T-helper 22 cell (primary cell): ENCODE results near the gene AHNAK.
A peak's percentile ranks its signal among the peaks of the same experiment; 100 is the strongest.
"Not testable (repeated sequence)": the region's sequence is repeated elsewhere in the genome, so short reads cannot be mapped to it uniquely, and the experiment has no call there.

ENCODE experiments used
- DNase-seq: peaks from one replicate; pipeline ENCODE4 v3.0.0-alpha.2; 2020; ENCODE audit warnings: low read depth

AHNAK gene

DNA sequence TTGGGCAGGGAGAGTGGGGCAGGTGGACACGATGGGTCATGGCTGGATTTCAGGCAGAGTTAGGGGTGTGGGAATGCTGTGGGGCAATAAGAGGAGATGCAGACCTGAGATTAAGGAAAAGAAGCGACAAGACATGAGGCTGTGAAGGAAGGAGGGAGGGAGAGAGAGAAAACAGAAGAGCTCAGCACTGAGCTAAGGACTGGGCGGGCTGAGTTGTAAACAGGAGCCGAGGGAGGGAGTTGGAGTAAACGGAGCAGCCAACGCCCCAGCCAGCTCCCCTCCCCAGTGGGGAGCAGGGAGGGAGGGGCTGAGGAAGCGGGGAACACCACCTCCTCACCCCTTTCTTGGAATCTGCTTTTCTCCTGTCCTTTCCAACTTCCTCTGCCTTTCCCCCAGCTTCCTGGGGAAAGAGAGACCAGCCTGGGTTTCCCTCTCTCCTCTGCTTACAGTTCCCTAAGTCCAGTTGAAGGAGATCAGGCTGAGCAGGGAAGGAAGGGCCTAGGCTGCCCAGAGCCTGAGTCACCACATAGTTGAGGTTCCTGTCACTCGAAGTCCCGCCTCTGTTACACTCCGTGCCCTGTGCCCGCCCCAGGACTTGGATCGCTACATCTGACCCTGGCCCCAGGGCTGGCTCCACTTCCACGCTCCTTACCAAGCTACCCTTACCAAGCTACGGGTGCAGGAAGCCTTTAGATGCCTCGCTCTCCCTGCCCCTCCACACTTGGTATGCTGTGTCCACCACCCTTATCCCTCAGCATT is 6.7 kb upstream of the AHNAK start:
- no peak for DNase-seq

DNA sequence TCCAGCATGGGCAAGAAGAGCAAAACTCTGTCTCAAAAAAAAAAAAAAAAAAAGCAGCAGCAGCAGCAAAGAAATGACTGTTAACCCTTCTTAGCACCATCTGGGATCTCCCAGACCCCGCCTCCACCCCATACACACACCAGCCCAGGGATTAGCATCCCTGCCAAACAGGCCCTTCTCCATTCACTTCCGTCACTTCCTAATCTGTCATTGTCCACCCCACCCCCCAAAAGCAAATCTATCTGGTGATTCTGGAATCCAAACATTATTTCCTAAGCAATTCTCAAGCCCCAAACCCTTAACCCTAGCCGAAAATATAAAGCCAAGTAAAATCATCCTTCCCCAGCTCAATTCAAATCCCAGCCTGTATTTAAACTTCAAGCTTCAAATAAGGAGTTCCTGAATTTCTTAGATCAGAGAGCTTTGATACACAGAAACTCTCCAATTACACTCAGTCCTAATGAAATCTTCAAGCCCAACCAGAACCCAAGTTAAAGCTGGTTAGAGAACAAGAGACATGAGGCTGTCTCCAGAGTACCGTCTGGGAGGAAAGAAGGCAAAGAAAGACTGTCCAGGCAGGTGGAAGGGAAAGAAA is 6.0 kb upstream of the AHNAK start:
- no peak for DNase-seq

DNA sequence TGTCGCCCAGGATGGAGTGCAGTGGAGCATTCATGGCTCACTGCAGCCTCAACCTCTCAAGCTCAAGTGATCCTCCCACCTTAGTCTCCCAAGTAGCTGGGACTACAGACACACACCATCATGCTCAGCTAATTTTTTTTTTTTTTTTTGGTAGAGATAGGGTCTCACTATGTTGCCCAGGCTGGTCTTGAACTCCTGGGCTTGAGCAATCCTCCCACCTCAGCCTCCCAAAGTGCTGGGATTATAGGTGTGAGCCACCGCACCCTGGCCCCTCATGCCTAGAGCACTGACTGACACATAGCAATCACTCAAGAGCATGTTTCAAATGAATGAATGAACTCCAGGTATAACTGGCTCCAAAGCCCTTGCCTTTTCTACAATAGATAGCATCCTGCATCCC is 3.9 kb upstream of the AHNAK start:
- DNase-seq = not testable (repeated sequence)

DNA sequence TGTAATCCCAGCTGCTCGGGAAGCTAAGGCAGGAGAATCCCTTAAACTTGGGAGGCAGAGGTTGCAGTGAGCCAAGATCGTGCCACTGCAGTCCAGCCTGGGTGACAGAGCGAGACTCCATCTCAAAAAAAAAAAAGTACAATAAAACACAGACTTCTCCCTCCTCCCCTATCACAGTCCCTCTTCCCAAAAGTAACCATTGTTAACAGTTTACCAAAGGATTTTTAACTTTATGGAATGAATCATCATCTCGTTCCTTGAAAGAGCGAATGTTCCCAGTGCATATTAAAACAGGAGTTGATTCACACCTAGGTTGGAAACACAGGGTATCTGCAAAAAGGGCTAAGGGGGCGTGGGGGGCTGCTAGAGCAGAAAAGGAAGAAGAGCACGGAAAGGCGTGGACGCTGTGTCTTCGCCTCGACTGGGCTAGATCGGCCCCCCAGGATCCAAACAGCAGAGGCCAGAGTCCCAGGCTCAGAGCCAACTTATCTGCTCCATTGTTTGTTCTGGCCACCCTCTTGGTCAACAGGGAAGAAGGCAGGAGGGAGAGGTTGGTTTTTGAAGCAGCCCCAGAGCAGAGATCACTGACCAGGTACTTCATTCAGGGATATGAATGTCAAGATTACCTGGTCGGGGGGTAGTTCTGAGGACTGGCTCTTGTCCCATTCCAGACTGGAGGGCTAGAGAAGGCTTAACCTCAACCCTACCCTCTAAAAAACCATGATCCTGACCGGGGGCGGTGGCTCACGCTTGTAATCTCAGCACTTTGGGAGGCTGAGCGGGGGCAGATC is 2.1 kb upstream of the AHNAK start:
- no peak for DNase-seq

DNA sequence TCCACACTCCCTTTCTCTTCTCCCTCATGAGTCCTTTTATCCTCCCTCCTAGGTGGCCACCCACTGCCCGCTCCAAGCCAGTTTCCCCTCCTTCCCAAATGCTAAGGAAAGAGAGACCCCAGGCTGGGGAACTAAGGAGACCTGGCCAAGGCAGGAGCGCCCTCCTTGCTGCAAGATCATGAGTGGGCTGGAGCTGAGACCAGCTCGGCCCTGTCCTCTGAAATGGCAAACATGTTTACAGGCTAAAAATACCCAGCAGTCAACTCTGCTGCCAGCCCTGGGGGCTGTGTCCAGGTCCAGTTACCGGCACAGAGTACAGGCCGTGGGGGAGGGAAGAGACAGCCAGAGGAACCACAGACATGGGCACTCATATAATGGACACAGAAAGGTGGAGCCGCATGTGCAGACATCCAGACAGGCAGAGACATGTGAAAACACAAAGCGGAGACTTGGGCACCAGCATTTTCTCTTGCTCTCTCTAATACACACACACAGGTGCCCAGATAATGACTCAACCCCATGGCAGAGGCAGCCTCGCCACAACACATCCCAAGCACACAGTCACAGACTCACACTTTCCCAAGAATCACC is 1.2 kb upstream of the AHNAK start:
- DNase-seq = no peak

DNA sequence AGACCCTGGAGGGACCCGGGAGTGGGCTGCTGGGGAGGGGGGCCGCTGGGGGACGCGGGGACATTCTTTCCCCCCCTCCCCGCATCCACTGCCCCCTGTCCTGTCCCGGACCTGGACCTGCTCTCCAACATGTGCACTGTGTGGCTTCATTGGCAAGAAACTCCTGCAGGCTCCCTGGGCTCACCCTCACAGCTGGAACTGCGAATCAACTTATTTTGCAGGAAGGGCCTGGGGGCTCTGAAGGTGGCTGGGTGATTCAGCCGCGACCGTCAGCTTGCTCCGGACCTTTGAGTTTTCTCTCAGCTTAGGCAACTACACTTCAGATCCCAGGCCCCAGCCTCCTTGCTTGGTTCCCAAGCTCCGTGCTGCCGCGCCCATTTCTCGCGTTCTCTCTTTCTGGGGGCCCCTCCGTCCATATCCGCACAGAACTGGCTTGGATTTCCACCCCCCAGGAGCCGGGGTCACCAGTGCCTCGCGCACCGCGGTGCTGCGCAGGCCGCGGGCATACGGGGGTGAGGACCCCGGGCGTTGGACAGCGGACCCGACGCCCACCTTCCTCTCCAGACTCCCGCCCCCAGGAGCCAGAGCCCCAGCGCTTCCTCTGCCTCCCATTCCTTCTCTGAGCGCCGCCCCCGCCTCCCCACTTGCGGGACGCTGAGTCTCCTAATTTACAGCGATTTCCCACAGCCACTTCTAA is 471 bp upstream of the AHNAK start:
- no peak for DNase-seq

DNA sequence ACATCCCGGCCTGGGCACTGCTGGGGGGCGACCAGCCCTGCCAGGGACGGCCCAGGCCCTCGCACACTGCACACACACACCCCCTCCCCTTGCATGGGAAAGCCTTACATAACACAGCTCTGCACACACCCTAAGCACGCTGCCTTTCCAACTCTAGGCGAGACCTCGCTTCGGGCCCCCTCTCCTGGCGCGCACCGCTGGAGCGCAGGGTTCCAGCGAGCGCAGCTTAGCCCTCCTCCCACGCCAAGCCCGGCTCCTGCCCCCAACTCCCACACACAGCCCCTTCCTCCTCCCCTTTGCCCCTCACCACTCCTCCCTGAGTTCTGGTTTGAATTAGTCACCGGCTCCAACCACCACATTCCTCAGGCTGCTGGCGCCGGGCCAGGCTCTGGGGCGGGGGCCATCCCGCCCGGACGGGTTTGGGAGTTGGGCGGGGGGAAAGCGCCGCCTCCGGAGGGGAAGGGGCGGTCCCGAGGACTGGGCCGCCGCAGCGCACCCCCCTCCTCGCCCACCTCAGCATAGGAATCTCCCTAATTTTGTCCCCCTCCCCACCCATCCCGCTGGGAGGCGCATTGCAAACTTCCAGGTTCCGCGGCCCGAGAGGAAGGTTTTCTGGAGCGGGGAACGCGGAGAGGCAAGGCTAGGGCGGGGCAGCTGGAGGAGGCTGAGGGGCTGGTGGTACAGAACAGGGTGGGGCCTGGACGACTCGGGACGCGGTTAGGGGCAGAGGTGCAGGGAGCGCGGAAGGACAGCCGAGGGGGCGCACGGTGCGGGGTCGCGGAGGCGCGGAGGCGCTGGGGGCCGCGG is 966 bp downstream of the AHNAK start:
- DNase-seq = peak; percentile 73

DNA sequence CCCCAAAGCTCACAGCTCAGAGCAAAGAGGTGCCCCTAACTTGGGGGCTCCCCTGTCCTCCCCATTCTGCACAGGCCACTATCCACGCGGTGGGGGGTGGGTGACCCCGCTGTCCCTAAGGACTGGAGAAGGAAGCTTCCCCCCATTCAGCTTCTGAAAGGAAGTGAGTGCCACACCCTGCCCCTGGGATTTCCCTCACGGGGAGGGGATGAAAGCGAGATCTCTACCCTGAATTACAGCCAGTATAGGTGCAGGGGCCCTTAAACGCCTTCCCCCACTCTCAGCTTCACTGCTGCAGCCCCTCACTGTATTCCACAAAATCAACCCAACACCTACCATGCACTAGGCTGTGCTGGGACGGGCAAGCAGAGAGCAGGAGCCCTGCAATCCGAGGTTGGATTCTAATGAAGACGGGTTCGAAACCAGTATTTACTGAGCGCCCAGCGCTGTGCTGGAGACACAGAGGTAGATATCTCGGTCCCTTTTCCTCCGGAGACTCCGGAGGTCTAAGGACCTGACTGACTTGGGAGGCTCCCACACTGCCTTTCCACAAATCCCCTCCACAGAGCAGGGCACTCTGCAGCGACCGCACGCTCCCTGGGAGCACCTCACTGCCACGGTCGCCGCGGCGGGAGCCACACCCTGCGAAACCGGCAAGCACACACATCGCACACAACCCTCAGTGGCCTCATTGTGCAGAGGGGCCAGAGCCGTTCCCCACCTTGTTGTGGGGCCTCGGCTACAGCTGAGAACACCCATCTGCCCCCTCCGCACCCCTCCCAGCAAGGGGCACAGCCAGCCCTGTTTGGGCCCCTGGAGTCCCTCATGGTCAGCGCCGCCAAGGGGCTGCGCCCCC is 1.8 kb downstream of the AHNAK start:
- no peak for DNase-seq

DNA sequence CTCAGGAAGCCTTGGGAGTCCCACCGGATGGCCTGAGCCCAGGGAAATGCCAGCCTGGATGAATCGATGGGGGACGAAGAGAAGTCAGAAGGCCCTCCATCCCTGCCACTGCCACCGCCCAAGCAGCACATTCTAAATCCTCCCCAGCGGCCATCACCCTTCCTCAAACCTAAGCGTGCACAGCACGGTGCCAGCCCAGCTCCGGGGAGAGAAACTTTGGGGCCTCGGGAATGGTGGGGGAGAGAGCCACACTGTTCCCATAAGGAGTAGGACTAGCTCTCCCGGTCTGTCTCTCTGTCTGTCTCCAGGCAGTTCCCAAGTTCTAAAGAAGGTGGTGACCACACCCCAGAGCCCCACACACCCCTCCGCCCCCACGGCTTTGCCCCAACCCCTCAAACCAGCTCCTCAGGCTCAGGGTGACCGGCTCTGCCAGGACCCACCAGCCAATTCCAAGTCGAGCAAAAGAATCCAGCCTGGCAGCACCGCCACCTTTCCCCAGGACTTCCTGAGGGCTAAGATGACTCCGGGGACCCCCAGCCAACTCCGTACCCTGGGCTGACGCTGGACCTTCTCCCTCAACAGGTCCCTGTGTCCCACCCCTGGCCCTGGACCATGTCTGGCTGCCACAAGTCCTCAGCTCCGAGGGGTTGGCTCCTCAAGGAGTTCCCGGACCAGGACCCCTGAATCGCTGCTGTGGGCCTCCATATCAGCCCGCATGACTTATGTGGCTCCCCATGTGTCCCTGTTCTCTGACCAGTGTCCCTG is 2.7 kb downstream of the AHNAK start:
- no peak for DNase-seq

DNA sequence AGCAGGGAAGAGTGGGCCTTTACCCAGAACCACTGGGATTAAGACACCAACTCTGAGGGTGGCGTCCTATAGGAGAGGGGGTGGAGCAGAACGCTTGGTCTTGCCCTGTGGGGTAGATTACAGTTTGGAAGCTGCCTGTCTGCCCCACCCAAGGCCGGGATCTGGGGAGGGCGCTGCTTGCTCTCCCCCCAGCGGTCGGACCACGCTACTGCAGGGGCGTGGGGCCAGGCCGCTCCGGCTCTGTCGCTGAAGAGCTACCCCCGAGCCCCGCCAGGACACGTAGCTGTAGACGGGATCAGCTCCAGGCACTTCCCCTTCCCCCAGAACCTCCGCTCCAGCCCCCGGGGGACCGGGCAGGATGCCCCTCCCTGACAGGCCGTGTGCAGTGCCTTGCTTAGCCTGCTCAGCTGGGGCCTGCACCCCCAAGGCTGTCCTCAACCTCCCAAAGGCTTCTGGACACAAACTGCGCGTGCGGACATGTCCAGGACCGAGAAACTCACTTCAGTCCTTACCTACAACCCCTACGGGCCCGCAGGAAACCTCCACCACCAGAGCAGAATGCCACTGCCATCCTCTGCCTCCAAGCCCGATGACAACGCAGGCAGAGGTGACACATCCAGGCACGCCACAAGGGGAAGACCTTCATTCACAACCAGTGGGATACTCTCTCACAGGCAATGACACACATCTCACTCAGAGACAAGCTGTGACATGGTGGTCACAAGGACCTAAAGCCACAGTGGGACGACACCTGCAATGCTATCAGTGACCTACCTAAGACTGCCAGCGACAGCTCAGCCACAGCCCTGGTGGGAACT is 3.6 kb downstream of the AHNAK start:
- peak; percentile 76 for DNase-seq

DNA sequence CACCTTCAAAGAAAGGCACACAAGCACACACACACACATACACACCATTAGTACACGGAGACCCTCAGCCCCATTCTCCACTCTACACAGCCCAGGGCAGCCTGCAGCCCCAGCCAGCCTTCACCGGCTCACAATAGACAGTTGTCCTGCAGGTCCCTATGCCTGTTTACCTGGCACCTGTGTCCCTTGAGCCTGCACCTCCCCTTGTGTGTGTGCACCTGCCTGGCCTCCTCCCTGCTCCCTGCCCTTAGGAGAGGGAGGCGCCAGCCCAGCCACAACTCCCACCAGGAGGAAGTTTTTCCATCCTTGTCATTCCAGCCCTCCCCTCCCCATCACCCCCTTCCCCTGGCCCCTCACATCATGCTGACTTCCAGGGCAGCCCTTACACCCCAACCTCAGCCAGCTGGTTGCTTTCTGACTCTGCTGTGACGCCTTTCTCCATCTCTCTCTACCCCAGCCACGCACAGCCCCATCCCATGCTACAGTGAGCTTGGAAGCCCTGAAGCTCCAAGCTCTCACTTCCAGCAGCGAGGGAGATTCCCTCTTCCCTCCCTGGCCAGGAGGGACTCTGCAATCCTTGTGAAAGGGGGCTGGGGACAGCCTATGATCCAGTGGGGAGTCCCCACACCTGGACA is 4.4 kb downstream of the AHNAK start:
- DNase-seq = no peak

DNA sequence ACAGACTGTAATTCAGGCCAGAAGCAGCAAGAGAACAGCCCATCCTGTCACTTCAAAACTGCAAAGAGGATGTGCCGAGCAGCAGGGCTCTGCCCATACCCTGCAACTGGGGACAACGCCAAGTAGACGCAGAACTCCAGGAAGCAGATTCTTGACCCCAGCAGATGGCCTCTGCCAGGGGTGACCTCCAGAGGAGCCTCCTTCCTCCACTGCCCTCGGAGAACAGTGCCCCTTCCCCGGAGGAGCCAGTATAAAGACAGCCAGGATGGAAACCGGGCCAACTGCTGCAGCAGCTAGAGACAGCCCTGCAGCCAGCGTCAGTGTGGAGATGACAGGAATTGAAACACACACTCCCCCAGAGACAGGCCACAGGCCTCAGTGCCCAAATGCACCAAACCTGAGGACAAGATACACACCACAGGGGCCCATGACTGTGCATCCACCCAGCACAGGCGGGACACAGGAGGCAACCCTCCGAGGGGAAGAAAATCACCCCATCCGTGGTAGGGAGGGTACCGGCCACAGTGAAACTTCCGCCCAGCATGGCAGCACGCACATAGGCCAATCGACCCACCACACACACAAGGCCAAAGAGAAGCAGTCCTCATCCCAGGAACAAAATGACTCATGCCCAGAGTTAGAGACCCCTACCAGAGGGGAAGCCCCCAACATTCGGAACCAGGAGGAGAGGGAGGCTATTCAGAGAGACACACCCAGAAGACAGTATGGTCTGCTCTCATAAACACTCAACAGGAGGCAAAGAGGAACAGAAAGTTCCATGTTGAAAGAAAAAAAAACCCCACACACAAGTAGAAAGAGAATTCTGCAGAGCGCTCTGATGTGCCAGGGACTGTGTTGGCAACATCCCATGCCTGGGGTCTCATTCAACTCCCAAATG is 5.6 kb downstream of the AHNAK start:
- DNase-seq = no peak

DNA sequence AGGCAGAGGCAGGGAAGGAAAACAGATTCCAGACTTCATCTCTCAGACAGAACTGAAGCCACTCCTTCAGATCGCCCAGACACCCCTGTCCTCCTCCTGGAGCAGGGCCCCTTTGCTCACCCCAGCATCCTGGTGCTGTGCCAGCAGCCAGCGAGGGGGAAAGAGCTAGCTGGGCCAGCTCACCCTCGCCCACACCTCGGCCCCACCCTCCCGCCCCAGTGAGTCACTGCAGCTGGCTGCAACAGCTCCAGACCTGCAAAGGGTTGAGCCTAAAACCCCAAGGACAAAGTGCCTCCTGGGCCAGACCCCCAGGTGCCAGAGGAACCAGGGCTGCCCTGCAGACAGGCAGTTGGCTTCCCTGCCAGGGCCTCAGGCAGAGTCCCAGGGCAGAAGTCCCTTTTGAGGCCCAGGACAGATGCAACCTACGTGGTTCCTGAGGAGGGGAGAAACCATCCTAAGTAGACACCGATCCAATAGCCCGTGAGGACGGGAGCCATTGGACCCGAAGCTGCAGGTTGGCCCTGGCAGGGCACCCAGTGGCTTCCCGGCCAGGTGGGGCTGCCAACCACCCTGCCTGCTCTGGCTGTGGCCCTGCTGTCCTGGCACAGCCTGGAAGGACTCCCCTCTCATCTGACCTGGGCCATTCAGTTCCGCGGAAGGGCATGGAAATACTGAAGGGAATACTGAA is 7.2 kb downstream of the AHNAK start:
- peak; percentile 59 for DNase-seq

DNA sequence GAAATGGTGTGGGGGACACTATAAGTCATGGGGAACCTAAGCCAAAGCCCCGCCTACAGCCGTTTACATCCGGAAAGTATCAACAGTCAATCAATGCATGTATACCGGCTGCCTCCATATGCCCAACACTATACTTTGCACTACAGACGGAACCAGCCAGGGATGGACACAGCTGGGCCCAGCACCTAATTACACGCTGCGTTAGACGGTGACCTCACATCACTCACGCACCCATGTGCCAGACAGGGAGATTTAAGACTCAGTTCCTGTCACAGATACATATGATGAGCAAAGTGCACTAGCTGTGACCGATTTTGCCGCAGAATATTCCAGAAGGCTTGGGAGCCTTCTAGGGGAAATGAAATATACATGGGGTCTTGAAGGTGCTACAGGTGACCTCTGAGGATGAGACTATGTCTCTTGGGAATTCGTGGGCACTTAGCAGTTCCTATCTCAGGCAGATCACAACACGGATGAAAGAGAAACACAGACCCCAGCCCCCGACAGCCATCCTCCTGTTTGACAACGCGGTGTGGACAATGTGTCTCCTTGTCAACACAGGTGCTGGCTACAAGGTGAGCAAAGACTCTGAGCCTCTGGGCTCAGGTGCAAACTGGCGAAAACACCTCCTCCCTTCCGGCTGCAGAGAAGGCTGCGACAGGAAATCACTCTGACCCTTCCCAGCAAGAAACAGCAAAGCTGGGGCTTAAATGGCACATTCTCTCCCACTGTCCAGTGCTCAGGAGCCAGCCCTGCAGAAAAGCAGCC is 8.0 kb downstream of the AHNAK start:
- no peak for DNase-seq

DNA sequence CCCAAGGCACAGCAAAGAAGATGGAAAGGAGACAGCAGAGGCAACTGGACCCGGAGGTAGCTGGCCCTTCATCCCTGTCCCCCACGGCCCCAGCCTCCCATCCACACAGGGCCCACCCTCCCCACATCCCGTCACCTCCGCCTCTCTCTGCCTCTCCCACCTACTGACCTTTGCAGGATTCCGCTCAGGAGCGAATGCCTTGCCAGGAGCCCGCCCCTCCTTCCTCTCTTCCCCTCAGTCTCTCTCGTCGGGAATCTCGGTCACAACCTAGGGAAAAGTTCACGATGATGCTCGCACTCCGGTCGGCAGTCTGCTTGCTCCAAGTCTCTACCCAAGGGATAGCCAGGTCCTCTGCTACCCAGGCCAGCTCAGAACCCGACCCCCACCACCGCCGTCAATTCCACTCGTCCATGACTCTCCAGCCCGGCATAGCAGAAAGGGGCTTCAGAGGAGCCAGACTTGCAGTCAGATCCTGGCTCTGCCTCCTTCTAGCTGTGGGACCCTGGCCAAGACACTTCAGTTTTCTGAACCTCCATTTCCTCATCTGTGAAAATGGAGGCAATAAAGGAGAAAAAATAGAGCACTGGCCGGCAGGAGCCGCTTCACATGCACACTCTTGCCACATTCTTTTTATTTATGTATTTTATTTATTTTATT is 10.2 kb downstream of the AHNAK start:
- DNase-seq = no peak
